Right hindlimb (tissue), 1 donor: ENCODE measurements around the gene RNF151.
A peak's percentile ranks its signal among the peaks of the same experiment; 100 is the strongest.

Experiments used
- DNase-seq: peaks from one replicate; pipeline ENCODE4 v3.0.0-alpha.2; 2018

RNF151 gene

DNA sequence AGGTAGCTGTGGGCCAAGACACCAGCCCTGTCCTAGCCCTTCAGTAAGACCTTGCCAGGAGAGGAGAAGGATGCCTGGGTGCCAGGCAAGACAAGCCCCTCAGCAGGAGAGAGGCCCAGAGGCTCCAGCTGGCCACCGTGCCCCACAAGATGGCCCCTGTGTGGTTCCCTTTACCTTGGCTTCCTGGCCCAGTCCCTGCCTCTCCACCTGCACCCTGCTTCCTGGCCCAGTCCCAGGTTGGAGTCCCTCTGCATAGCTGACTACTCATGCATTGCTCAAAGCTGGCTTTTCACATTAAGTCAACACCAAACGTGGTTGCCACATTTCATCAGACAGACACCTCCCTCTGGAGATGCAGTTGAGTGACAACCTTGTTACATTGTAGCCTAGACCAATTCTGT, 27.1 kb downstream of the RNF151 start:
- DNase-seq: no peak

DNA sequence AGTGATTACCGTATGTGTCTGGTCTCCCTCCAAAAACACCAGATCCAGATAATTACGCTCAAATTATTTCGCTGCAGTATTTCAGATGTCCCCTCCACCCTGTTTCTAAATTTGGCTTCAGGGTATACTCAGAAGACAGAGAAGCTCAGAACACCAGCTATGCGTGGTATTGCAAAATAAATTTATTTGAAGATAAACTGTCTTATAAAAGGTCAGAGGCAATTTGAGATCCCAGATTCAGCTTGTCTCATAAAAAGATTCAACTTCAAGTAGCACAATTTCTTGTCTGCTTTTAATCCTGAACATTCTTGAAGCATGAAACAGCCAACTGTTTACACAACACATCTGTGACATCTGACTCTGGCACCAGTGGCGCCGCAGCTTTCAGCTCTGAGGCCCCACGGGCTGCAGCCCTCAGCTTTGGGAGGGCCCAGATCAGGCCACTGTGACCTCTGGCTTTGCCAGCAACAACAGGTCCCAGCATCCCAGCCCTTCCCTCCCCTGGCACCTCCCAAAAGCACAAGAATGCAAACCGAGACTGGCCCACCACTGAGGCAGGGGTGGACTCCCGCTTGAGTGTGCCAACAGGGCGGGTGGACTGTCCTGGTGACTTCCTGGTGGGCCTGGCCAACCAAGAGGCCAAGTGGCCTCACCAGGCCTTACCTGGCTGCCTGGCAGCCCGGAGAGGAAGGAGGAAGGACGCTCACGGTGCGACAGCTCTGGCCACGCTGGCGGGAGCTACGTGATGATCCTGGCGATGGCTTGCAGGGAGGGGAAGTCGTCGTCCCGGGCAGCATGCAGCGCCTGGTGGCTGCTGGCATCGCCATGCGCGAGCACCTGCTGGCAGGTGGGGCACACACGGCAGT, 31.1 kb downstream of the RNF151 start:
- no peak for DNase-seq

DNA sequence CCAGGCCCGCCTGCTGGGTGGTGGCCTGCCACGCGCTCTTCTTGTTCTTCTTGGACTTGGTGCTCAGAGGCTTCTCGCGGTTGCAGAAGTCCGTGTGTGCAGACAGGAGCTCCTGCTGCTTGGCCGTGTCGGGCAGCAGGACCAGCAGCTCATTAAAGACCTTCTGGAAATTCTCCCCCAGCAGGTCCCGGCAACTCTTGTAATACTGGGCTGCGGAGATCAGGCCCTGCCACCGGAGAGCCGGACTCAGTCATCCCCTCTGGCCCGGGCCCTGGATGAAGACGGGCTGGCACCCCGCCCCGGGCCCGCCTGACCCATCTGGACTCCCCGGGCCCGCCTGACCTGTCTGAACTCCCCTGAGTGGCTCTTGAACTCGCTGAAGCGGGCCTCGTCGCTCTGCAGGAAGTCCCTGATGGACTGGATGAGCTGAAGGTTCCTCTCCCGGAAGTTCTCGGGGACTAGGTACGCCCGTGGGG, 31.7 kb downstream of the RNF151 start:
- DNase-seq: no peak

DNA sequence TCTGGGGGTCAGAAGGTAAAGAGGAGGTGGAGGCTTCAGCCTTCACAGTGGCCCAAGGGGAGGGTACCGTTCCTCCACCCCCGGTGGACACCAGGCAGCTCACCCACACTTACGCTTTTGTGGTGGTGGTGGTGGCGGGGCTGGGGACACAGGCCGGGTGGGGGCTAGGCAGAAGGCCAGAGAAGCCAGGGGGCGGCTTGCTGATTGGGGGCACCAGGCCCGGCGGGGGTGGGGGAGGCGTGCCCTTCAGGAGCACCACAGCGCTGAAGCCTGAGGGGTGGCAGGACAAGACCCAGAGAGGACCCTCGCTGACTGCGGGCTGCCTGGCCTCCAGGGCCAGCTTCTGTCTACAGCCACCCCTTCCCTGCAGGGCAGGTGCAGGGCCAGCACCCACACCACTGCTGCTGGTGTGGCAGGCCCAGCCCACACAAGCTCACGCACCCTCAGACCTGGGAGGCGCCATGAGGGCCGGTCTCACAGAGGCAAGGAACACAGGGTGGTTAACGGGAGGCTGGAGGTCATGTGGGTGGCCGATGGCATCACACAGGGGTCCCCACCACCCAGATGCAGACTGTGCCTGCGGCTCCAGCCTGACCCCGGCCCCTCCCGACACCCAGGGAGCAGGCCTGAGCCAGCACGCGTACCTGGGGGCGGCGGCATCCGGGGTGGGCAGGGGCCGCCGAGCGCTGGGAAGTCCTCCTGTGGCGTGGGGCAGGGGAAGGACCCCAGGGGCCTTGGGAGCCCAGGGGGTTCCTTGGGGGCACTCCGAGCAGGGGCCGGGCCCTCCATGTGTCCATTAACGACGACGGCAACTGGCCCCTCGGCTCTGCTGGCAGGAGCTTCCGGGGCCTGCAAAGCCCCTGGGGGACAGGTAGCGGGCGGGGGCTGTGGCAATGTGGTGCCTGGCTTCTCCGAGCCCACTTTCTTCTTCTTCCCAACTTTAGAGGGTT, 32.5 kb downstream of the RNF151 start:
- no peak for DNase-seq

DNA sequence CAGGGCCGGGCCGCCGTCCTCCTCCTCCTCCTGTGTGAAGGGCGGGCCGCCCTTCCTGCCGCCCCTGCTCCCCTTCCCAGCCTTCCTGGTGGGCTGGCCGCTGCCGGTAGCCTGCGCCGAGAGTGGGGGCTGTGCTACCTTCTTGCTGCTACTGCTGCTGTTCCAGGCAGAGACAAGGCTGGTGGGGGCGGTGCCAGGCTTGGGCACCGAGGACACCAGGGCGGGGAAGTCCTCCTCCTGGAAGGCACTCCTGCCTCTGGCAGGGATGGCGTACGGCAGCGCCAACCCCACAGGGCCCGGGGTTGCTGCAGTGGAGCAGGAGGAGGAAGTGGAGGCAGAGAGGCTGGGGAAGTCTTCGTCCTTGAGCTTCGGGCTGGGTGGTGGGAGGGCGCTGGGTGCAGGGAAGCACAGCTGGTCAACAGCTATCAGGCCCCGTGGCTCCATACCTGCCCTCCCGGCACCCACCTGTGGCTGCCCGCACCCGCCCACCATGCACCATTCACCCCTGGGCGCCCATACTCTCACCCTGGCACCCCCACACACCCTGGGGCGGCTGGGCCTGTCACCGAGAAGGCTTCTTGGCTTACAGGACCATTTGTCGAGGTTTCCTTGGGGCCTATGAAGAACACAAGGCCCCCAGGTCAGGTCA, 33.3 kb downstream of the RNF151 start:
- DNase-seq: no peak

DNA sequence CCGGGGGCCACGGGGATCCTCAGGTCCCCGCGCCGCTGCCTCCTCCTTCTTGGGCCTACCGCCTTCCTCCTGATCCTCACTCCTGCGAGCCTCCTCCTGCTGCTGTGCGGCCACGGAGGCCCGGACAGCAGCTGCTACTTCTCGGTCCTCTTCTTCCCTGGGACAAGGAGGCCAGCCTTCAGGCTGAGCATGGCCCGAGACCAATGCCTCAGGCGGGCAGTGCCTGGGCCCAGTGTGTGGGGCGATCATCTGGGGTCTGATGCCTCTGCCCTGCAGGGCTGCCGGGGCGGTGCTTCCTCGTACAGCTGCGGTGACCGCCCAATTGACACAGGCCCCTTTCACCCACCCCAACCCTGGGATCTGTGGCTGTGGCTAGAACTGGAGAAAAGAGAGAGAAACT, 34.4 kb downstream of the RNF151 start:
- DNase-seq: no peak

DNA sequence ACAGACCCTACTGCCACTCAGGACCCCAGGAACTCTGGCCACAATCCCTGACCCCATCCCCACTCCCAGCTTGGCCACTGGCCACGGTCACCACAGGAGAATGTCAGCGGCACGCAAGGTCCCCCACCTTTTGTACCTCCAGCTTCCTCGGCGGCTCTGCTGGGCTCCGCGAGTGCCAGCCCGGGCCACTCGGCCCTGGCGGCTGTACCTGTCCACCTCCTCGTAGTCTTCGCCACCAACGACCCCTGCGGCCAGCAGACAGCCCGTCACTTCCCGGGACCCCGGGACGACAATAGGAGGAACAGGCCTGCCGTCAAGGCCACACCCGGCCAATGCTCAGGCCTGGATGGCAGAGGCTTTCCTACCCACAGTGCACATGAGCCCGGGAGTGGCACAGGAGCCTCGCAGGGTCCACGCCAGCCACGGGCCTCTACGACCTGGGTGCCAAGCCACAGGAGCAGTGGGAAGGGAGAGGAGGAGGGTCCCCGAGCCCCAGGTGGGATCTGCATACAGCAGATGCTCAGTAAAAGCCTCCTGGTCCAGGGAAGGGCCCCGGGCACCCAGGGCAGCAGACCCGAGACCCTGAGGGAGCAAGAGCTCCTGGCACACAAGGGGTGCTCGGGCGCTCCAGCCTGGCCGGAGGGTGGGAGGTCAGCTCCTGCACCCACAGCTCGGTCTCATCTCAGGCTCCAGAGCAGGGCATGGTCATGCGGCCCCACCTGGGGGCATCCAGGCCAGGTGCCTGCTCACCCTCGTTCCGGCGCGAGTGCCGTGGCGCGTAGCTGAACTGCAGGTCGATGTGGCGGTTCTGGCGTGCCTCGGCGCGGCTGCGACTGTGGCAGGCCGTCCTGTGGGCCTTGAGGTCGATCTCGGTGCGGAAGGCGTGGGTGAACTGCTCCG, 35.0 kb downstream of the RNF151 start:
- DNase-seq: no peak

DNA sequence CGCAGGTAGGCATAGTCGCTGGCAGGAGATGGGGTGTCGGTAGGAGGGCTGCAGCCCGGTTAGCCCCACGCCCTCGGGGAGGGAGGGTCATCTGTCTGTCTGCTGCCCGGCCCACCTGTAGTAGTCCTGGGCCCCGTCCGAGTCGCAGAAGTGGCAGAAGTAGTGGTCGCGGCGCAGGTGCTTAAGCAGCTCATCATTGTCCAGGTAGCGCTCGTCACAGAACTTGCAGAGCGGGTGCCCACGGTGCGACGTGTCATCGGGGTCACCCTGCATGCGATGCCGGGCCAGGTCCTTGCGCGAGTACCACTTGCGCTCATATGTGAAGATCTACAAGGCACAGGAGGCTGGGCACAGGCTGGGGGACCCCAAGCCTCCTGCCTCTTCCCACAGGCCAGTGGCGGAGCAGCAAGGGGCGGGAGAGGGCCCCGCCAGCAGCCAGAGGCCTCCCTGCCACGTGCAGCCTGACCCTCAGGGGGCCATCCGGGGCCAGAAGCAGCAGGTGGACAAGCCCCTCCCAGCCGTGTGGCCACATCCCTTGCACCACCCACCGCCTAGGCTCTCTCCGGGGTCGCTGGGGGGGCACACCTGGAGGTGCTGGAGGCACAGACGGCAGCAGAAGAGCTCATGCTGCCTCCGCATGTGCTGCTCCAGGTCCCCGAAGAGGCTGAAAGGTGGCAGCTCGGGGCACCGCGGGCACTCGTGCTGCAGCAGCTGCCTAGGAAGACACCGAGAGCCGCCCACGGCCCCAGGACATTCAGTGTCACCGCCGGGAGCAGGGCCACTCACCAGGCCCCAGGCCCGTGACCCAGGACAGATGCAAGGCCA, 36.0 kb downstream of the RNF151 start:
- DNase-seq: no peak

DNA sequence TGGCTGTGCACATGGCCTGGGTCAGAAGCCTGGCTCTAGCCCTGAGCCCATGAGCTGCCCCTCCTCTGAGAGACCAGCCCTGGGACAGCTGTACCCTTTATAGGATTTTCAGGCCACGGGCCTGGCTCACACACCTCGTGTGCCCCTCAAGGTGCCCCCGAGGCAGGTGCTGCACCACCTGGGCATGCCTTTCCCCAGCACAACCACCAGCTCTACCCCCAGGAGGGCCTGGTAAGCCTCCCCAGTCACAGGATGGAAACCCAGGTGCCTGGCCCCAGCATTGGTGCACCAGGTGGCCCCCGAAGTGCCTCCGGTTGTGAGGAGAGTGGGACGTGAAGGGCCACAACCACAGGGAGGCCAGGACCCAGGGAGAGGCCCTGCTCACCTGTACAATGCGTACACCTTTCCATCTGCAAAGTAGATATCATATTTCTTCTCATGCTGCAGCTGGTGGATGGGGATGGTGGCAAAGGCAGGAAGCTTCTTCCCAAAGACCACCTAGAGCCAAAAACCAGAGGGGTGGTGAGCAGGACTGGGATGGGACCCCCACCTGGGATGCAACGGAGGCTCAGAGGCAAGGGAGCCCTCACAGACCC, 36.7 kb downstream of the RNF151 start:
- DNase-seq: no peak

DNA sequence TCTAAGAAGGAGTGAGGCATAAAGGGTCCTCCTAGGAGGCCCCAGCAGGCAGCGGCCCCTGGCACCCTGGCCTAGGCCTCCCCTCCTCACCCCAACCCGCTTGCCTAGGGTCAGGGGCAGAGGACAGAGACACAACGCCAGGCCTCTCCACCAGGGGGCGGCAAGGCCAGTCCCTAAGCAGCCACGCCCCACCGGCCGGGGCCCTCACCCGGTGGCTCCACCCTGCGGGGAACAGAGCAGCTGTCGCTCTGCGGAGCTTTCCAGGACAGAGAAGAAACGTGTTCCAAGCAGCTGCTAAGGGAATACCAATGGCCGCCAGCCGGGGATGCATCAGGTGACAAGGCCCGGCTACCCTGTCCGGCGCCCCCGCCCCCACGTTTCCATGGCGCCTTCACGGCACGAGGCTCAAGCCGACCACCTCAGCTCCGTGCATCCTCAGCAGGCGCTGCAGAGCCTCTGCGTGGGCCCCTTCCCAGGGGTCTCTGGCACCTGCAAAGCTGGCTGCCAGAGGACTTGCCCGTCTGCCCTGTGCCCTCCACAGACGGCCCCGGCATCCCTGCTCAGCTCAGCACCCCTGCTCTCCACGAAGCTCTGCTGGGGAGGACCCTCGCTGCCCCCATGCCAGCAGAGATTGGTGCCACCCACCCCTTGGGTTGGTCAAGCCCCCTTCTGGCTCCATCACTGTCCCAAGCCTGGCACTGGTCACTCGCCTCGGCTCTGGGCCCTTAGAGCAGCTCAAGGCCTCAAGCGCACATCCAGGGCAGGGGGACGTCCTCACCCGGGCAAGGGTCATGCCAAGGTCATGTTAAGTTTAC, 37.4 kb downstream of the RNF151 start:
- peak; percentile 91 for DNase-seq

DNA sequence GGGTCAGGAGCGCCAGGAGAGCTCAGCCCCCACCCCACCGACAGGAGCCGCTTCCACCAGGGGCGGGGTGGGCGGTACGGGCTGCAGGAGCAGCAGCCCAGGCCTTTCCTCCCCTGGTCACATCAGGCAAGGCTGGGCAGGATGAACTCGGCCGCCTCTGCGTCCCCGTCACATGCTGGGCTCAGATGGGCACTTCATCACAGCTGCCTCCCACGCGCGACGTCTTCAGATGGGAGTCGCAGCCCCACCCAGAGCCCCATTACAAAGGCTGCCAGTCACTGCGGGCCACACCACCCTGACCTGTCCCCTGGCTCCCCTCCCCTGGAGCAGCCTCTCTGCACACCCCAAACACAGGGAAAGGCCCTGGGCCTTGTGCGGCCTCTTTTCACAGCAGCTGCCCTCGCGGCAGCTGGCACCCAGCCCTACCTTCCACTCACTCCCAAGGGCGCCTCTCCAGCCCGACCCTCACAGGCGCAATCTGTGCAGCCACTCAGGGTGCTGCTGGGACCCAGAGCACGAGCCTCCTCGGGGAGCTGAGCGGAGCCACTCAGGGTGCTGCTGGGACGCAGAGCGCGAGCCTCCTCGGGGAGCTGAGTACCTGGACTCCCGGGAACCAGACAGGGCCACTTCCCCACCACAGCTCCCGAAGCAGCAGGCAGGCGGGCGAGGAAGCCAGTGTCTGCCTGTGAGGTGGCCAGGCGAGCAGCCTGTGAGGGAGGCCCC, 38.3 kb downstream of the RNF151 start:
- no peak for DNase-seq

DNA sequence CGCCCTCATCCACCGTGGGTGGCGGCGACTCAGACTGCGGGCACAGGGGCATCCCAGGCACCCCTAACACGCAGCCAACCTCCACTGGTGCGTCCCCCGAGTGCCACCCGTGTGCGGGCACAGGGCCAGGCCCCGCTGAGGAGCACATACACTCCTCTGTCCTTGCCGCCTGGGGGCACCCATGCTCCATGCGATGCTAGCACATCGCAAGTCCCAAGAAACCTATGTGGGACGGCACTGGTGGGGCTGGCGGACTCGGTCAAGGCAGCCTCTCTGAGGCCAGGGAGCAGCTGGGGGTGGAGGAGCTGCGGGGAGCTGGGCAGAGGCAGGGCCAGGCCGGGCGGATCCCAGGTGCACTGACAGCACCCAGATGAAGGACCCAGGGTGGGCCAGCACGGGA, 39.0 kb downstream of the RNF151 start:
- DNase-seq: no peak

DNA sequence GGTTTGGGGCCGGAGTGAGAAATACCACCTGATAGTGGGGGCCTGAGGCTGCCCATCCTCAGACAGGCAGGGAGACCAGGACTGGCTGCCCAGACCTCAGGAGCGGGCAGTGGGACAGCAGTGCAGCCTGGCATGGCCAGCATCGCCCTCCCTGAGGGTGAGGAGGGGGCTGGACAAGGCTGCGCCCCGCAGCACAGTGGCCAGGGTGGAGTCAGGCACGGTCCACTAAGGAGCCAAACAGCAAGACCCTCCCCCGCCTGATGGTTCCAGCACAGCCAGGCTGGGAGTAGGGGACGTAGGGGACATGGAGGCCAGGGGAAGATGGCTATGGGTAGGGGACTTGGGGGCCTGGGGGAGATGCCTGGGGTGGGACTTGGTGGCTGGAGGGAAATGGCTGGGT, 39.7 kb downstream of the RNF151 start:
- no peak for DNase-seq

DNA sequence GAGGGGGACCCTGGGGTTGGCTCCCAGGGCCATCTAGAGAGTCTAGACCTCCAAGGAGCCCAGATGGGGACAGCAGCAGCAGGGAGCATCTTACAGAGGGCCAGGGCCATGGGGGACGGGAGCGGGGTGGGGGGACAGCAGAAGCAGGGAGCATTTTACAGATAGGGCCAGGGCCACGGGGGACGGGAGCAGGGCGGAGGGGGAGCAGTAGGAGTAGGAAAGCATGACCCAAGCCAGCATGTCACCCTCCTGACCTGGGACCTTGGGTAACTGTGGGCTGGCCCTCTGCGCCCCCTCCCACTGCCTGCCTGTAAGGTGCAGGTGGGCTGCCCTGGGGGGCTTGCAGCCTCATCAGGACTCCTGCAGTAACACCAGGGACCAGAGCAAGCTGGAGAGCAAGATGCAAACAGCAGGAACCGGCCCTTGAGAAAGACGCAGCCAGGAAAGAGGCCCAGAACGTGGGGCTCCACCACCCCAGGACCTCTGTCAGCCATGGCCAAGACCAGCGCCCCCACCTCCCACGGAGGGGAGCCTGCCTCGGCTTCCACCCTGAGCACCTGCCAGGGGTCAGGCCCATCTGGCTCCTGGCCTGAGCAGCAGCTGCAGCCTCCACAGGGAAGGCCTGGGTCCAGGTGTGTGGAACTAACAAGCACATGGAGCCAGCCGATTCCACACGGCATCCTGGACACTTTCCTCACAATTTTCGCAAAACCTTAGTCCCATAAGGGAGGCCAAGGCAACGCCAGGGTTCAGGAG, 40.6 kb downstream of the RNF151 start:
- no peak for DNase-seq

DNA sequence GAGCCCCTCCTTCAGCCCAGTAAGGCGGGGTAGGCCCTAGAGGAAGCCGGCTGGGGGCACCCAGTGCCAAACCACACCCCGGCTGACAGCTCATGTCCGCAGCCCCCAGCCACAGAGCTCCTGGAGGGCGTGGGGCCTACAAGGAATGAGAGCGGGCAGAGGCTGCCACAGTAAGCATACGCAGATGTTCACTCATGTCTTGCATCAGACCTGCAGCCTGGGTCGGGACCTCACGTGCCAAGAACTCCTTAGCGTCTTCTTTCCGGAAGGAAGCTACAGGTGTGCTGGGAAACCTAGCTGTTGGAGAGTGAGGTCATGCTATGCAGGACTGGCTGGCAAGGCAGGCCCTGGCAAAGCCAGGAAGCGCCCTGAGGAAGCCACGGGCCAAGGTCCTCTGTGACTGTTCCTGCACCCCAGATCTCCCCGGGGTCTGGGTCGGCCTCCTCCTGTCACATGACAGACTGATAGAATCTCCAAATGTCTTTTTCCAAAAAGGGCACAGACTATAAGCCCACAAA, 41.4 kb downstream of the RNF151 start:
- no peak for DNase-seq

DNA sequence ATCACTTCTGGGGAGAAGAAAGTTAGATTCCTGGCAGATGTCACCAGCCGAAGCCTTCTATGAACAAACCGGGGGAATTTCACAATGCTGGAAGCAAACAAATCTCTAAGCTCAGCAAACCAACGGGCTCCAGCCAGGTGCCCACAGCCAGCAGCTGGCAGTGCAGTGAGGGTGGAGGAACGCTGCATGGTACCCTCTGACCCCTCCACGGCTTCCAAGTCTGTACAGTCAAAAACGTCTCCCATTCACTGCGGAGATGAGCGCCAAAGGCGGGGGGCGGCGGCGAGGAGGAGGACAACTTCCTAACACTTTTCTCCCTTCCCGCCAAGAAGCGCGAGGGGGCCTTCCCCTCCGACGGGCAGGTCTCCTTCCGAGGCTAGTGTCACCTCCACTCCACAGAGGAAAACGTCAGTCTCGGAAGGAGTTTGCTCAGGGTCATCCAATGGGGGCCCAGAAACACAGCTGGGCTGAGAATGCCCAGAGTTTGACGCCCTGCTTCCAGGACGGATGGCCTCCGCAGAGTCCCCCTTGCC, 42.0 kb downstream of the RNF151 start:
- no peak for DNase-seq

DNA sequence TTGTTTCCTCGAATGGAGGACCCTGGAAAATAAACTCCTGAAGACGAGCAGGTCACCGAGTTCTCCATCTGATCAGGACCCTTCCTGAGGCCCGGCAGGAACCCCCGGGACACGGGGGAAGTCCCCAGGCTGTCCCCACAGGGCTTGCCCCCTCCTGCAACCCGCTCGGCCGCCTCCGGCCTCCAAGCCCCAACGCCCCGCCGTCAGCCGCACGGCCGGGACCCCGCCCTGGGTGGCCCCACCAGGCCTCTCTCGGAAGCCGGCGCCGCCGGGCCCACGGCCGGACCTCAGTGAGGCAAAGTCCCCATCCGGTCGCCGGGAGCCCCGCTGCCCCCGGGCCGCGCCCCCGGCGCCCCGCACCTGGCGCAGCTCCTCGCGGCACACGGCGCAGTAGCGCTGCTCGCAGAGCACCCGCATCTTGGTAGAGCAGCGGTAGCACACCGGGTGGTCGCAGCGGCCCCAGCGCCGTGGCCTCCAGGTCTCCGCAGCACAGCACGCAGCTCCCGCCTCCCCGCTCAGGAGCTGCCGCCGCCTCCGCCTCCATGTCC, 42.6 kb downstream of the RNF151 start:
- no peak for DNase-seq
